HFFc6 (cell line): Measurements from ENCODE around the gene KIF13A. TPM values are rescaled to one million over a fixed set of nuclear protein-coding genes. Genes with fewer than 3 reads are reported as not detected.

Experiments
- DNase-seq: peaks from one replicate; pipeline ENCODE4 v3.0.0-alpha.2; 2018
- H3K27ac Mint-ChIP-seq: 2 replicates; pipeline ENCODE4 v1.8.0; 2020; ENCODE audit warnings: mild to moderate bottlenecking, mixed read lengths
- H3K27me3 Mint-ChIP-seq: 2 replicates; pipeline ENCODE4 v1.8.0; 2021; ENCODE audit warnings: mild to moderate bottlenecking, moderate library complexity, mixed read lengths; ENCODE audit not compliant: insufficient read depth
- H3K36me3 Mint-ChIP-seq: 2 replicates; pipeline ENCODE4 v1.8.0; 2021; ENCODE audit warnings: low read depth, mixed read lengths
- H3K4me1 Mint-ChIP-seq: 2 replicates; pipeline ENCODE4 v1.8.0; 2020; ENCODE audit warnings: low read depth, mixed read lengths
- H3K4me3 Mint-ChIP-seq: 2 replicates; pipeline ENCODE4 v1.8.0; 2020; ENCODE audit warnings: mild to moderate bottlenecking, moderate library complexity, mixed read lengths
- H3K9me3 Mint-ChIP-seq: 2 replicates; pipeline ENCODE4 v1.8.0; 2020; ENCODE audit warnings: mild to moderate bottlenecking, mixed read lengths
- total RNA-seq, 6 experiments: library from RNA; stranded (reverse); fragmentation: NEBNext Ultra II Directional; extraction: Animal tissue kit (Norgen Biotek cat#: 25700); gene quantifications; 2 replicates in 1 of 6; 3 replicates in 5 of 6; pipeline ENCODE4 v1.2.3, GENCODE V29; 2021
- TF ChIP-seq, protein P1 (sequence below): fragments of 200-600 bp; sonication (generic); IDR thresholded peaks from 2 replicates; pipeline ENCODE4 v1.5.0; 2021; ENCODE audit warnings: antibody characterized with exemption, mild to moderate bottlenecking

The KIF13A gene
- total RNA-seq, 6 experiments from 2014 or later = 63.7 to 72.8 (median 66.4) TPM

- no peaks in the 10 kb centered on the region for H3K9me3 Mint-ChIP-seq
- H3K4me3 Mint-ChIP-seq = no peak overlapping the region
- no peak for DNase-seq
- TF ChIP-seq, protein P1, sequence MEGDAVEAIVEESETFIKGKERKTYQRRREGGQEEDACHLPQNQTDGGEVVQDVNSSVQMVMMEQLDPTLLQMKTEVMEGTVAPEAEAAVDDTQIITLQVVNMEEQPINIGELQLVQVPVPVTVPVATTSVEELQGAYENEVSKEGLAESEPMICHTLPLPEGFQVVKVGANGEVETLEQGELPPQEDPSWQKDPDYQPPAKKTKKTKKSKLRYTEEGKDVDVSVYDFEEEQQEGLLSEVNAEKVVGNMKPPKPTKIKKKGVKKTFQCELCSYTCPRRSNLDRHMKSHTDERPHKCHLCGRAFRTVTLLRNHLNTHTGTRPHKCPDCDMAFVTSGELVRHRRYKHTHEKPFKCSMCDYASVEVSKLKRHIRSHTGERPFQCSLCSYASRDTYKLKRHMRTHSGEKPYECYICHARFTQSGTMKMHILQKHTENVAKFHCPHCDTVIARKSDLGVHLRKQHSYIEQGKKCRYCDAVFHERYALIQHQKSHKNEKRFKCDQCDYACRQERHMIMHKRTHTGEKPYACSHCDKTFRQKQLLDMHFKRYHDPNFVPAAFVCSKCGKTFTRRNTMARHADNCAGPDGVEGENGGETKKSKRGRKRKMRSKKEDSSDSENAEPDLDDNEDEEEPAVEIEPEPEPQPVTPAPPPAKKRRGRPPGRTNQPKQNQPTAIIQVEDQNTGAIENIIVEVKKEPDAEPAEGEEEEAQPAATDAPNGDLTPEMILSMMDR = no peak
- 0 out of 2 replicates have a peak, but pooled peaks cover under 1% of the 10 kb centered on the region for H3K27me3 Mint-ChIP-seq
- H3K36me3 Mint-ChIP-seq = peaks cover 47% of the 10 kb centered on the region
- H3K4me1 Mint-ChIP-seq = peaks cover 14% of the 10 kb centered on the region
- no peak overlapping the region for H3K27ac Mint-ChIP-seq
Measured at GRCh38 chr6:17836293-17836692, 151.1 kb downstream of the KIF13A start.

DNA sequence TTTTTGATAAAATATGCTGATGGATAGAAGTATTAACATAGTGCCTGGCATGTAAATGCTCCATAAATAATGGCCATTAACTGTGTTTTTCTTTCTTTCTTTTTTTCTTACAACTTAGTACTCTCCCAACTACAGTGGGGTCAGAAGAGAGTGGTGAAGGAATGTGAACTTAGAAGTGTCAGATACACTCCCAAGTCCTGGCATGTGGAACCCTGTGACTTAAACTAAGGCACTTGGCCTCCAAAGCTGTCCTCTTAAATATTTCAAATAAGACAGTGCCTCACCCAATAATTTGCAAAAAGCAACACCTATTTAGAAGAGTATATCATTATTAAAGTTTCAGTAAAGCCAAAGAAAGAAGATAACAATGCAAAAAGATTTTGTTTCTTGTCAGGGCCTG is 151.7 kb downstream of the KIF13A start:
- H3K27ac Mint-ChIP-seq = no peak overlapping the region; the same call in 1 of the 2 replicates
- H3K9me3 Mint-ChIP-seq = no peaks in the 10 kb centered on the region
- DNase-seq = no peak
- H3K36me3 Mint-ChIP-seq = peaks cover 51% of the 10 kb centered on the region
- H3K4me3 Mint-ChIP-seq = no peak overlapping the region
- TF ChIP-seq, protein P1 = no peak
- peaks cover 19% of the 10 kb centered on the region for H3K4me1 Mint-ChIP-seq
- H3K27me3 Mint-ChIP-seq = 0 out of 2 replicates have a peak, but pooled peaks cover 1% of the 10 kb centered on the region

GRCh38 chr6:17831135-17831534 is 156.3 kb downstream of the KIF13A start:
- DNase-seq = peak; percentile 93

GRCh38 chr6:17829905-17830304 is 157.5 kb downstream of the KIF13A start:
- no peak for DNase-seq
- Mint-ChIP-seq H3K9me3 (no peaks in the 10 kb centered on the region), H3K4me1 (peaks cover 24% of the 10 kb centered on the region), H3K4me3 (no peak overlapping the region), H3K27me3 (0 out of 2 replicates have a peak, but pooled peaks cover 1% of the 10 kb centered on the region), H3K36me3 (peaks cover 42% of the 10 kb centered on the region), H3K27ac (peak overlapping the region; percentile 84; the same call in 1 of the 2 replicates)
- TF ChIP-seq, protein P1 = no peak

More at GRCh38 chr6:17831135-17831534, 156.3 kb downstream of the KIF13A start:
- H3K4me3 Mint-ChIP-seq = no peak overlapping the region
- peaks cover 24% of the 10 kb centered on the region for H3K4me1 Mint-ChIP-seq
- peaks cover 43% of the 10 kb centered on the region for H3K36me3 Mint-ChIP-seq
- no peaks in the 10 kb centered on the region for H3K9me3 Mint-ChIP-seq
- H3K27me3 Mint-ChIP-seq = 0 out of 2 replicates have a peak, but pooled peaks cover 1% of the 10 kb centered on the region
- peak overlapping the region; percentile 84 for H3K27ac Mint-ChIP-seq
- TF ChIP-seq, protein P1 = no peak

DNA sequence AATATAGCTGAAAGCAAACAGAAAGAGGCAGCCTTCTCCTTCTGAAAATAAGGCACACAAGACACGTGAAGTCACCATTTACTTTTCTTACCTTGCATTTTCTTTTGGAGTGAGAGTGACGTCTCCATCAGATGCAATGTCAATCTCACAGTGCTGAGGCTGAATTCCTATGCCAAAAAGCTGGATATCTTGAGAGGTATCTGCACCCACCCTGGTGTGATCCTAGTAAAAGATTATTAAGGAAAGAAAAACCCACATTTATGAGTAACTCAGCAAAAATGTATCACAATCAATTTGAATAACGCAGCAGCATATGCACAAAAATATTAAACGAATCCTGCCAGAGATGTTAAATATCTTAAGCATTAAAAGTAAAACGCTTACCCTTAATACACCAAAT is 159.3 kb downstream of the KIF13A start:
- no peaks in the 10 kb centered on the region for H3K9me3 Mint-ChIP-seq
- peaks cover 24% of the 10 kb centered on the region for H3K4me1 Mint-ChIP-seq
- peaks cover 39% of the 10 kb centered on the region for H3K36me3 Mint-ChIP-seq
- 0 out of 2 replicates have a peak, but pooled peaks cover 1% of the 10 kb centered on the region for H3K27me3 Mint-ChIP-seq
- TF ChIP-seq, protein P1 = no peak
- no peak overlapping the region for H3K4me3 Mint-ChIP-seq
- no peak overlapping the region for H3K27ac Mint-ChIP-seq
- no peak for DNase-seq
